K562 (cell line): Measurements from ENCODE around the gene SLC16A13. TPM values are rescaled to one million over a fixed set of nuclear protein-coding genes. Genes with fewer than 3 reads are reported as not detected.

Experiments
- ATAC-seq: fragments of 200-7000 bp; cut with Tn5 transposase; 3 replicates; pipeline ENCODE4 v1.9.1; 2020; ENCODE audit warnings: moderate library complexity
- BruUV-seq: library from RNA; stranded (reverse); fragments of 400-500 nt; replicated peaks from 2 replicates; lab custom pipeline; 2021; lab: Mats Ljungman, UMichigan
- CTCF ChIA-PET: fragments of 300-600 bp; formaldehyde crosslinking; extraction: SDS; loops from one replicate; lab custom pipeline; 2021; ENCODE audit warnings: low intra/inter-chr PET ratio; lab: Yijun Ruan, JAX
- POLR2A ChIA-PET: fragments of 300-600, 350-650 bp; sonication (Branson Sonifier 250); formaldehyde crosslinking; extraction: SDS; loops from one replicate; lab custom pipeline; 2021; ENCODE audit warnings: antibody characterized with exemption, inconsistent platforms; lab: Yijun Ruan, JAX
- DNase-seq, 4 experiments: peaks; one replicate each; pipeline versions ENCODE4 v3.0.0 to v3.0.0-alpha.2; 2011 to 2018; ENCODE audit warnings: low spot score in 3 of 4, mixed read lengths in 3 of 4; ENCODE audit errors: extremely low read depth in 1 of 4
- FAIRE-seq: peaks from 2 replicates; lab custom pipeline; 2011; peaks lifted over from hg19 to GRCh38; lab: Jason Lieb, UNC
- H2AFZ ChIP-seq: 2 replicates; pipeline ENCODE4 v1.6.0; 2011; ENCODE audit warnings: low read depth, low read length, control low read depth, inconsistent platforms
- H3K27ac ChIP-seq: fragments of 200-600 bp; 3 replicates; pipeline ENCODE4 v1.8.0; 2011; ENCODE audit warnings: low read depth, mild to moderate bottlenecking, control low read depth, inconsistent platforms, low read length, moderate library complexity, mixed read lengths; ENCODE audit errors: extremely low read depth
- H3K27me3 ChIP-seq, 2 experiments: fragments of 300-600 bp in 1 of 2; 2 replicates in 1 of 2; 3 replicates in 1 of 2; pipeline versions ENCODE4 v1.6.0 to v1.8.0; 2011; ENCODE audit warnings: inconsistent platforms in 2 of 2, low read length in 2 of 2, mild to moderate bottlenecking in 1 of 2, mixed read lengths in 1 of 2, moderate library complexity in 1 of 2; ENCODE audit not compliant: control insufficient read depth in 2 of 2, insufficient read depth in 2 of 2
- H3K36me3 ChIP-seq: fragments of 300-600 bp; 3 replicates; pipeline ENCODE4 v1.8.0; 2011; ENCODE audit warnings: mild to moderate bottlenecking, low read length, inconsistent platforms; ENCODE audit not compliant: control insufficient read depth, insufficient read depth
- H3K4me1 ChIP-seq, 2 experiments: fragments of 200-600 bp in 1 of 2; replicated peaks in 1 of 2; 2 replicates in 1 of 2; 3 replicates in 1 of 2; pipeline versions ENCODE4 v1.5.1 to v1.8.0; 2011; ENCODE audit warnings: inconsistent platforms in 2 of 2, low read length in 2 of 2, mild to moderate bottlenecking in 1 of 2, mixed read lengths in 1 of 2, moderate library complexity in 1 of 2; ENCODE audit not compliant: control insufficient read depth in 2 of 2, insufficient read depth in 2 of 2
- H3K4me2 ChIP-seq: 2 replicates; pipeline ENCODE4 v1.6.1; 2011; ENCODE audit warnings: low read length, control low read depth, inconsistent platforms, mixed read lengths; ENCODE audit not compliant: insufficient read depth
- H3K4me3 ChIP-seq: fragments of 200-600 bp; sonication (generic), shearing (Covaris generic); 2 replicates; pipeline ENCODE4 v1.5.1; 2016; ENCODE audit warnings: control low read depth, inconsistent platforms
- H3K79me2 ChIP-seq: fragments of 200-600 bp; 3 replicates; pipeline ENCODE4 v1.8.0; 2011; ENCODE audit warnings: low read length, inconsistent platforms; ENCODE audit not compliant: control insufficient read depth, insufficient read depth
- H3K9ac ChIP-seq, 2 experiments: 2 replicates each; pipeline versions ENCODE4 v1.6.0 to v1.6.1; 2011; ENCODE audit warnings: low read depth in 2 of 2, low read length in 2 of 2, control low read depth in 1 of 2, inconsistent platforms in 1 of 2, mild to moderate bottlenecking in 1 of 2, mixed read lengths in 1 of 2; ENCODE audit not compliant: insufficient read depth in 1 of 2
- H3K9me1 ChIP-seq: one replicate; pipeline ENCODE4 v1.6.0; 2011; ENCODE audit warnings: inconsistent platforms, mild to moderate bottlenecking, low read length, moderate library complexity; ENCODE audit not compliant: control insufficient read depth, insufficient read depth
- H3K9me3 ChIP-seq: replicated peaks from 2 replicates; pipeline ENCODE4 v1.5.1; 2011; ENCODE audit warnings: low read depth, low read length, inconsistent platforms; ENCODE audit not compliant: control insufficient read depth, insufficient read depth
- H4K20me1 ChIP-seq: replicated peaks from 2 replicates; pipeline ENCODE4 v1.6.1; 2011; ENCODE audit warnings: low read length, inconsistent platforms, mixed read lengths; ENCODE audit not compliant: control insufficient read depth, insufficient read depth
- CBFB ChIP-seq: sonication (generic); formaldehyde crosslinking; IDR thresholded peaks from 2 replicates; pipeline ENCODE4 v1.4.0; 2020; ENCODE audit warnings: mild to moderate bottlenecking, missing genetic modification reagents
- CREM ChIP-seq: IDR thresholded peaks from 2 replicates; pipeline ENCODE4 v1.6.1; 2014; ENCODE audit warnings: antibody characterized with exemption, low read depth
- LCOR ChIP-seq: sonication (generic); formaldehyde crosslinking; IDR thresholded peaks from 2 replicates; pipeline ENCODE4 v1.8.0; 2022; ENCODE audit warnings: mild to moderate bottlenecking, missing genetic modification reagents
- MECOM ChIP-seq: fragments of 250-450 bp; sonication (Bioruptor Pico); IDR thresholded peaks from 2 replicates; pipeline ENCODE4 v1.8.0; 2022; ENCODE audit warnings: inconsistent platforms
- OTX1 ChIP-seq: fragments of 450-650 bp; formaldehyde crosslinking; IDR thresholded peaks from 2 replicates; pipeline ENCODE4 v1.4.0; 2022; ENCODE audit warnings: mild to moderate bottlenecking
- POU5F1 ChIP-seq: fragments of 150-350 bp; IDR thresholded peaks from 2 replicates; pipeline ENCODE4 v1.6.1; 2014; ENCODE audit warnings: borderline replicate concordance, low read length, low read depth, mild to moderate bottlenecking; ENCODE audit not compliant: partially characterized antibody
- PTTG1 ChIP-seq: fragments of 450-650 bp; IDR thresholded peaks from 2 replicates; pipeline ENCODE4 v1.6.1; 2016; ENCODE audit warnings: low read depth, mild to moderate bottlenecking, missing genetic modification characterization, missing compliant biosample characterization
- SMAD4 ChIP-seq: fragments of 250-450 bp; sonication (Bioruptor Pico); conservative IDR thresholded peaks from 2 replicates; pipeline ENCODE4 v1.8.0; 2021; ENCODE audit warnings: inconsistent platforms, mild to moderate bottlenecking, moderate library complexity
- TARDBP ChIP-seq: fragments of 450-650 bp; IDR thresholded peaks from 2 replicates; pipeline ENCODE4 v1.6.1; 2016
- THRAP3 ChIP-seq: fragments of 450-650 bp; IDR thresholded peaks from 2 replicates; pipeline ENCODE4 v1.6.1; 2016; ENCODE audit warnings: mild to moderate bottlenecking, inconsistent platforms, borderline replicate concordance
- ZNF140 ChIP-seq: fragments of 250-450 bp; sonication (Bioruptor Pico); IDR thresholded peaks from 2 replicates; pipeline ENCODE4 v1.8.0; 2021; ENCODE audit warnings: moderate library complexity, mild to moderate bottlenecking, inconsistent platforms
- ZNF239 ChIP-seq: fragments of 250-450 bp; sonication (Bioruptor Pico); IDR thresholded peaks from 2 replicates; pipeline ENCODE4 v1.4.0; 2020; ENCODE audit warnings: mild to moderate bottlenecking
- WGBS: fragments of 100-300 bp; shearing (Covaris generic); methylation state at CpG from one replicate; pipeline ENCODE4 v1.1.6; 2016; ENCODE audit warnings: low coverage, mixed read lengths; ENCODE audit not compliant: insufficient coverage; ENCODE audit errors: missing lambda C conversion rate; 5-methylcytosine and 5-hydroxymethylcytosine counted together
- in situ Hi-C: fragments of 300-500 bp; cut with MboI; formaldehyde crosslinking; loops from 4 replicates; pipeline ENCODE4 v1.15.0; 2018; ENCODE audit warnings: inconsistent platforms, mixed read lengths
- intact Hi-C: fragments of 100-400 bp; cut with micrococcal nuclease; formaldehyde crosslinking; loops from 2 replicates; pipeline ENCODE4 v1.14.2; 2022
- polyA plus RNA-seq, 8 experiments: library from polyadenylated mRNA; depleted of rRNA in 4 of 8; stranded (reverse) in 5 of 8; unstranded in 3 of 8; fragments of >200 nt; fragmentation: Nextera tagmentation in 2 of 8; fragmentation: Illumina TruSeq in 1 of 8; extraction: Ambion mirVana in 2 of 8; extraction: Trizol in 1 of 8; gene quantifications; 2 replicates each; pipeline versions ENCODE4 v1.2.1 to v1.2.3, GENCODE V29; 2011 to 2014; ENCODE audit warnings: inconsistent platforms in 1 of 8, missing spikeins in 1 of 8
- total RNA-seq, 7 experiments: library from RNA; depleted of rRNA in 6 of 7; stranded (reverse); fragments of >200 nt in 6 of 7; fragmentation: Illumina TruSeq in 2 of 7; extraction: Trizol in 2 of 7; gene quantifications; 2 replicates each; pipeline versions ENCODE4 v1.2.1 to v1.2.3, GENCODE V29; 2011 to 2021; ENCODE audit warnings: low replicate concordance in 1 of 7
- TF ChIP-seq, protein P1 (sequence below): IDR thresholded peaks from 2 replicates; pipeline ENCODE4 v1.6.1; 2012; ENCODE audit warnings: low read depth, low read length, improper control_type of control experiment, borderline replicate concordance
- TF ChIP-seq, protein P2 (sequence below): fragments of 250-450 bp; sonication (Bioruptor Pico); IDR thresholded peaks from 2 replicates; pipeline ENCODE4 v1.8.0; 2022; ENCODE audit warnings: moderate library complexity, mild to moderate bottlenecking, inconsistent platforms
- TF ChIP-seq, protein P3 (sequence below): IDR thresholded peaks from 2 replicates; pipeline ENCODE4 v1.6.1; 2011; ENCODE audit warnings: borderline replicate concordance, low read depth, mild to moderate bottlenecking, moderate library complexity, low read length; ENCODE audit not compliant: insufficient read depth, poor library complexity, severe bottlenecking

The SLC16A13 gene
- total and polyA plus RNA-seq, 9 of the 15 experiments (the other 6 are each of a cell fraction or from before 2014, with no cell fraction given) = 0.04 to 5.6 (median 0.87) TPM

GRCh38 chr17:7077911-7078546, 42.2 kb downstream of the SLC16A13 start (continued):
- no peak for TF ChIP-seq POU5F1
- no peak for TF ChIP-seq SMAD4 (CRISPR knock-in tag)
- no peak for TF ChIP-seq CREM
- no peak for TF ChIP-seq PTTG1 (tag)
- TF ChIP-seq, protein P1, sequence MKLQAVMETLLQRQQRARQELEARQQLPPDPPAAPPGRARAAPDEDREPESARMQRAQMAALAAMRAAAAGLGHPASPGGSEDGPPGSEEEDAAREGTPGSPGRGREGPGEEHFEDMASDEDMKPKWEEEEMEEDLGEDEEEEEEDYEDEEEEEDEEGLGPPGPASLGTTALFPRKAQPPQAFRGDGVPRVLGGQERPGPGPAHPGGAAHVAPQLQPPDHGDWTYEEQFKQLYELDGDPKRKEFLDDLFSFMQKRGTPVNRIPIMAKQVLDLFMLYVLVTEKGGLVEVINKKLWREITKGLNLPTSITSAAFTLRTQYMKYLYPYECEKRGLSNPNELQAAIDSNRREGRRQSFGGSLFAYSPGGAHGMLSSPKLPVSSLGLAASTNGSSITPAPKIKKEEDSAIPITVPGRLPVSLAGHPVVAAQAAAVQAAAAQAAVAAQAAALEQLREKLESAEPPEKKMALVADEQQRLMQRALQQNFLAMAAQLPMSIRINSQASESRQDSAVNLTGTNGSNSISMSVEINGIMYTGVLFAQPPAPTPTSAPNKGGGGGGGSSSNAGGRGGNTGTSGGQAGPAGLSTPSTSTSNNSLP = no peak
- TF ChIP-seq, protein P2, sequence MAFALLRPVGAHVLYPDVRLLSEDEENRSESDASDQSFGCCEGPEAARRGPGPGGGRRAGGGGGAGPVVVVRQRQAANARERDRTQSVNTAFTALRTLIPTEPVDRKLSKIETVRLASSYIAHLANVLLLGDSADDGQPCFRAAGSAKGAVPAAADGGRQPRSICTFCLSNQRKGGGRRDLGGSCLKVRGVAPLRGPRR = no peak
- no peak for TF ChIP-seq MECOM (CRISPR knock-in tag)
- TF ChIP-seq THRAP3 = no peak
- TF ChIP-seq, all 486 proteins: peak for 0

DNA sequence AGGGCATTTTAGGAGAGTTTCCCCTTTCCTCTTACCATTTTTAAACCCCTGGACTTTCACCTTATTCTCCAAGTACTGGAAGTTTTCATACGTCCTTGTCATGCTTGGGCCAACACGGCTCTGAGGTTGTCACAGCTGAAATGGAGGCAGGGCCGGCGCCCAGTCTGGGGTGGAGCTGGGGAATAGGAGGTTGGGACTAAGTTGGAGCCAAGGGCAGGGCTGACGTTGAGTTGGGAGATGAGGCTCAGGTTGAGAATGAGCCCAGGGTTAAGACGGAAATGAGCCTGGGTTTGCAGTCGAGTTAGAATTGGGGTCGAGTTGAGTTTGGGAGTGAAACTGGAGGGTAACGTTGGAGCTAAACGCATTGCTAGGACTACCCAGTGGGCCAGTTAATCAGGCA, 42.9 kb downstream of the SLC16A13 start:
- Histone ChIP-seq H4K20me1 (no peaks in the 10 kb centered on the region), H3K36me3 (no peaks in the 10 kb centered on the region), H3K27ac (no peak overlapping the region), H3K27me3 (peaks cover 5 to 40% of the 10 kb centered on the region in 2 experiments; a peak in 3 of 5 replicates), H3K4me1 (no peaks in the 10 kb centered on the region; a peak in 1 of 5 replicates), H3K9me3 (no peaks in the 10 kb centered on the region), H3K4me2 (no peak overlapping the region), H2AFZ (no peak overlapping the region), H3K9me1 (no peaks in the 10 kb centered on the region), H3K79me2 (no peaks in the 10 kb centered on the region), H3K9ac (no peak overlapping the region), H3K4me3 (no peak overlapping the region)
- WGBS = 2% methylated on average over 6 of the region's 10 CpGs
- FAIRE-seq = no peak
- intact Hi-C loops (no loop called here), in situ Hi-C loops (no loop called here)
- DNase-seq = no peak
- POLR2A ChIA-PET = interaction anchor here (0.7 kb wide), 1 partner anchor 625 kb away, joined by 3 read pairs; no protein-coding TSS in a partner anchor
- ATAC-seq = no peak
- no TSS peak for BruUV-seq
- CTCF ChIA-PET = no interaction called here
- no peak for TF ChIP-seq ZNF140 (CRISPR knock-in tag)
- TF ChIP-seq TARDBP = no peak
- no peak for TF ChIP-seq OTX1 (CRISPR knock-in tag)
- TF ChIP-seq CBFB (CRISPR knock-in tag) = no peak
- TF ChIP-seq ZNF239 (CRISPR knock-in tag) = no peak
- no peak for TF ChIP-seq LCOR (CRISPR knock-in tag)
- TF ChIP-seq, protein P3, sequence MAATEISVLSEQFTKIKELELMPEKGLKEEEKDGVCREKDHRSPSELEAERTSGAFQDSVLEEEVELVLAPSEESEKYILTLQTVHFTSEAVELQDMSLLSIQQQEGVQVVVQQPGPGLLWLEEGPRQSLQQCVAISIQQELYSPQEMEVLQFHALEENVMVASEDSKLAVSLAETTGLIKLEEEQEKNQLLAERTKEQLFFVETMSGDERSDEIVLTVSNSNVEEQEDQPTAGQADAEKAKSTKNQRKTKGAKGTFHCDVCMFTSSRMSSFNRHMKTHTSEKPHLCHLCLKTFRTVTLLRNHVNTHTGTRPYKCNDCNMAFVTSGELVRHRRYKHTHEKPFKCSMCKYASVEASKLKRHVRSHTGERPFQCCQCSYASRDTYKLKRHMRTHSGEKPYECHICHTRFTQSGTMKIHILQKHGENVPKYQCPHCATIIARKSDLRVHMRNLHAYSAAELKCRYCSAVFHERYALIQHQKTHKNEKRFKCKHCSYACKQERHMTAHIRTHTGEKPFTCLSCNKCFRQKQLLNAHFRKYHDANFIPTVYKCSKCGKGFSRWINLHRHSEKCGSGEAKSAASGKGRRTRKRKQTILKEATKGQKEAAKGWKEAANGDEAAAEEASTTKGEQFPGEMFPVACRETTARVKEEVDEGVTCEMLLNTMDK = no peak
